ENCODE measurements around the gene ZDHHC3. TPM values are rescaled to one million over a fixed set of nuclear protein-coding genes. Genes with fewer than 3 reads are reported as not detected.

Gene ZDHHC3
- total RNA-seq, 1 experiment from 2014 or later = 58.0 TPM

DNA sequence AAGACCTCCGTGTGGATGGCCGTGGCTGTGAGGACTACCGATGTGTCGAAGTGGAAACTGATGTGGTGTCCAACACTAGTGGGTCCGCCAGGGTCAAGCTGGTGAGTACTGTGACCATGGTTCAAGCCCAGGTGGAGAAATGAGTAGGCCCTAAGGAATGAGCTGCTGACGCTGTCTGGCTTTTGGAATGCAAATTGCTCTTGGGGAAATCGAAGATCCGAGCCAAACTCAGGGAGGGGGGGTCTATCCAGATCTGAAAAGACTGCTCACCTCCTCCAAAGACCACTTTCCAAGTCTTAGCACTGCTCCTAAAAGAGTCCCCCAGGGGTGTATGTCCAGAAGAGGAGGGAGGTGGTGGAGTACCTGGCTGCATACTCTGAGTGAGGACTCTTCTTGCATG lies 13.2 kb upstream of the ZDHHC3 start:
- no peak for DNase-seq (ENCODE audit: low spot score)

DNA sequence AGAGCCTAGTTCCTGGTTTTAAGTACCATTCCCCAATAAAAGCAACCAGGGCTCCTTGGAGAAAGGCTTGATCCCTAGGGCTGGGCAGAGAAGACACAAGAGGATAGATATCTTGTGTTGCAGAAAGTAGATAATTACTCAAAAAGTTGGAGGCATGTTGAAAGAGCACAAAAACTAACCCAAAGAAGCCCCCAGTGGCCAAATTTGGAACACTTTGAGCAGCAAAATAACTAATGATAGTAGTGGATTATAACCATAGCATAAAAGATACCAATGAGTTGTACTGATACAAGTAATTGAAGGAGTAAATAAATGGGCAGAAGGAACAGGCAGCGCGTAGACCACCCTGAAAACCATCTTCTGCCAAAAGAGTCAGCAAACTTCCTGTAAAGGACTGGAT lies 12.1 kb upstream of the ZDHHC3 start:
- H3K36me3 Mint-ChIP-seq = peaks cover 62% of the 10 kb centered on the region
- POLR2A ChIA-PET = no interaction called here
- no peak for ATAC-seq

More for the DNA sequence above, 13.2 kb upstream of the ZDHHC3 start:
- H3K9me3 Mint-ChIP-seq = peaks cover 18% of the 10 kb centered on the region
- TF ChIP-seq ESRRA (CRISPR knock-in tag; IDR thresholded peaks at IDR 0.05; ENCODE audit: borderline replicate concordance) (no peak), SMAD4 (CRISPR knock-in tag; IDR thresholded peaks at IDR 0.05) (no peak), RORB (CRISPR knock-in tag; IDR thresholded peaks at IDR 0.05) (no peak), HMGA2 (CRISPR knock-in tag; IDR thresholded peaks at IDR 0.05) (no peak), IRF2 (CRISPR knock-in tag; IDR thresholded peaks at IDR 0.05; ENCODE audit: borderline replicate concordance, low read depth) (no peak), ATF2 (CRISPR knock-in tag; IDR thresholded peaks at IDR 0.05; ENCODE audit: borderline replicate concordance, low read depth) (no peak), CREM (CRISPR knock-in tag; IDR thresholded peaks at IDR 0.05) (no peak)
- TF ChIP-seq, protein P1, sequence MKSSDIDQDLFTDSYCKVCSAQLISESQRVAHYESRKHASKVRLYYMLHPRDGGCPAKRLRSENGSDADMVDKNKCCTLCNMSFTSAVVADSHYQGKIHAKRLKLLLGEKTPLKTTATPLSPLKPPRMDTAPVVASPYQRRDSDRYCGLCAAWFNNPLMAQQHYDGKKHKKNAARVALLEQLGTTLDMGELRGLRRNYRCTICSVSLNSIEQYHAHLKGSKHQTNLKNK (CRISPR knock-in tag; IDR thresholded peaks at IDR 0.05) = no peak
- POLR2A ChIA-PET = no interaction called here
- H3K36me3 Mint-ChIP-seq = peaks cover 57% of the 10 kb centered on the region
- H3K4me1 Mint-ChIP-seq = peaks cover 37% of the 10 kb centered on the region
- H3K27ac Mint-ChIP-seq = peak overlapping the region; percentile 36
- no peak overlapping the region for H3K4me3 Mint-ChIP-seq
- no peaks in the 10 kb centered on the region for H3K27me3 Mint-ChIP-seq (ENCODE audit: low read depth)
- CTCF ChIA-PET = interaction anchor here (1.3 kb wide), 1 partner anchor 12 kb away, joined by 4 read pairs; no protein-coding TSS in a partner anchor
- no peak for ATAC-seq

More for the DNA sequence above, 12.1 kb upstream of the ZDHHC3 start:
- H3K27ac Mint-ChIP-seq = no peak overlapping the region
- no peak overlapping the region for H3K4me3 Mint-ChIP-seq
- peaks cover 18% of the 10 kb centered on the region for H3K9me3 Mint-ChIP-seq
- H3K27me3 Mint-ChIP-seq (ENCODE audit: low read depth) = no peaks in the 10 kb centered on the region
- peaks cover 26% of the 10 kb centered on the region for H3K4me1 Mint-ChIP-seq
- TF ChIP-seq ZNF512 (CRISPR knock-in tag; IDR thresholded peaks at IDR 0.05; ENCODE audit: borderline replicate concordance) = no peak
- TF ChIP-seq ESRRA (CRISPR knock-in tag; IDR thresholded peaks at IDR 0.05; ENCODE audit: borderline replicate concordance) = no peak
- no peak for TF ChIP-seq HMGA2 (CRISPR knock-in tag; IDR thresholded peaks at IDR 0.05)
- no peak for TF ChIP-seq NR1H2 (CRISPR knock-in tag; IDR thresholded peaks at IDR 0.05)
- TF ChIP-seq GABPB1 (CRISPR knock-in tag; IDR thresholded peaks at IDR 0.05) = no peak
- no peak for TF ChIP-seq SP1 (CRISPR knock-in tag; conservative IDR thresholded peaks at IDR 0.05)
- TF ChIP-seq ZNF263 (CRISPR knock-in tag; IDR thresholded peaks at IDR 0.05; ENCODE audit: low read depth) = no peak
- TF ChIP-seq SMAD3 (CRISPR knock-in tag; IDR thresholded peaks at IDR 0.05; ENCODE audit: borderline replicate concordance) = no peak
- TF ChIP-seq ZBTB21 (CRISPR knock-in tag; IDR thresholded peaks at IDR 0.05; ENCODE audit: borderline replicate concordance) = no peak
- TF ChIP-seq OVOL2 (CRISPR knock-in tag; IDR thresholded peaks at IDR 0.05; ENCODE audit: borderline replicate concordance) = no peak
- TF ChIP-seq SOX15 (CRISPR knock-in tag; IDR thresholded peaks at IDR 0.05) = no peak
- TF ChIP-seq, protein P2, sequence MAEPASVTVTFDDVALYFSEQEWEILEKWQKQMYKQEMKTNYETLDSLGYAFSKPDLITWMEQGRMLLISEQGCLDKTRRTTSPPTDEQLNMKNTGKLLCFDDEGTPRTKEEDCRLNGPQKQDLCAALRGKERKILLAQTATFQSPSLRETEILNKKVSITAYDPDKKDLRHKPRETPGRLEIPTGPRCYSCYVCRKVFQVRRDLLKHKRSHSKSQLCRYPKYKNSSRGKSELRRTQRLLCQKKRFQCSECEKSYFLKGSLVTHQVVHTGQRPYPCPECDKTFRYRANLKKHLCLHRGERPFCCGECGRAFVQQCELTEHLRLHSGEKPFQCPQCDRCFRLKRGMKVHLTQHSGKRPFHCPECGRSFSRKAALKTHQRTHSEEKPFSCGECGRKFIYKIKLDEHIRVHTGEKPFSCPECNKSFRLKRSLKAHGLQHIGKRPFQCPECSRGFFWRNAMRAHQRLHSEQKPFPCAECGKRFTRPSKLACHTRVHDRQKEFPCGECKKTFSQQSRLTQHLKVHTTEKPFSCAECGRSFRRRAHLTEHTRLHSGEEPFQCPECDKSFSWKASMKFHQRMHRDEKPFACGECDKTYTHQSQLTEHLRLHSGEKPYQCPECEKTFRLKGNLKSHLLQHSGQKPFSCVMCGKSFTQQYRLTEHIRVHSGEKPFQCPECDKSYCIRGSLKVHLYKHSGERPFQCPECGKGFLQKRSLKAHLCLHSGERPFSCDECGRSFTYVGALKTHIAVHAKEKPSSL (CRISPR knock-in tag; conservative IDR thresholded peaks at IDR 0.05) = no peak
- TF ChIP-seq, protein P3, sequence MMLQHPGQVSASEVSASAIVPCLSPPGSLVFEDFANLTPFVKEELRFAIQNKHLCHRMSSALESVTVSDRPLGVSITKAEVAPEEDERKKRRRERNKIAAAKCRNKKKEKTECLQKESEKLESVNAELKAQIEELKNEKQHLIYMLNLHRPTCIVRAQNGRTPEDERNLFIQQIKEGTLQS (CRISPR knock-in tag; conservative IDR thresholded peaks at IDR 0.05) = no peak
- TF ChIP-seq ZNF671 (CRISPR knock-in tag; IDR thresholded peaks at IDR 0.05) = no peak
- TF ChIP-seq RELA (CRISPR knock-in tag; IDR thresholded peaks at IDR 0.05; ENCODE audit: borderline replicate concordance) = no peak
- no peak for TF ChIP-seq ETV6 (CRISPR knock-in tag; IDR thresholded peaks at IDR 0.05)
- TF ChIP-seq, protein P4, sequence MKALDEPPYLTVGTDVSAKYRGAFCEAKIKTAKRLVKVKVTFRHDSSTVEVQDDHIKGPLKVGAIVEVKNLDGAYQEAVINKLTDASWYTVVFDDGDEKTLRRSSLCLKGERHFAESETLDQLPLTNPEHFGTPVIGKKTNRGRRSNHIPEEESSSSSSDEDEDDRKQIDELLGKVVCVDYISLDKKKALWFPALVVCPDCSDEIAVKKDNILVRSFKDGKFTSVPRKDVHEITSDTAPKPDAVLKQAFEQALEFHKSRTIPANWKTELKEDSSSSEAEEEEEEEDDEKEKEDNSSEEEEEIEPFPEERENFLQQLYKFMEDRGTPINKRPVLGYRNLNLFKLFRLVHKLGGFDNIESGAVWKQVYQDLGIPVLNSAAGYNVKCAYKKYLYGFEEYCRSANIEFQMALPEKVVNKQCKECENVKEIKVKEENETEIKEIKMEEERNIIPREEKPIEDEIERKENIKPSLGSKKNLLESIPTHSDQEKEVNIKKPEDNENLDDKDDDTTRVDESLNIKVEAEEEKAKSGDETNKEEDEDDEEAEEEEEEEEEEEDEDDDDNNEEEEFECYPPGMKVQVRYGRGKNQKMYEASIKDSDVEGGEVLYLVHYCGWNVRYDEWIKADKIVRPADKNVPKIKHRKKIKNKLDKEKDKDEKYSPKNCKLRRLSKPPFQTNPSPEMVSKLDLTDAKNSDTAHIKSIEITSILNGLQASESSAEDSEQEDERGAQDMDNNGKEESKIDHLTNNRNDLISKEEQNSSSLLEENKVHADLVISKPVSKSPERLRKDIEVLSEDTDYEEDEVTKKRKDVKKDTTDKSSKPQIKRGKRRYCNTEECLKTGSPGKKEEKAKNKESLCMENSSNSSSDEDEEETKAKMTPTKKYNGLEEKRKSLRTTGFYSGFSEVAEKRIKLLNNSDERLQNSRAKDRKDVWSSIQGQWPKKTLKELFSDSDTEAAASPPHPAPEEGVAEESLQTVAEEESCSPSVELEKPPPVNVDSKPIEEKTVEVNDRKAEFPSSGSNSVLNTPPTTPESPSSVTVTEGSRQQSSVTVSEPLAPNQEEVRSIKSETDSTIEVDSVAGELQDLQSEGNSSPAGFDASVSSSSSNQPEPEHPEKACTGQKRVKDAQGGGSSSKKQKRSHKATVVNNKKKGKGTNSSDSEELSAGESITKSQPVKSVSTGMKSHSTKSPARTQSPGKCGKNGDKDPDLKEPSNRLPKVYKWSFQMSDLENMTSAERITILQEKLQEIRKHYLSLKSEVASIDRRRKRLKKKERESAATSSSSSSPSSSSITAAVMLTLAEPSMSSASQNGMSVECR (CRISPR knock-in tag; IDR thresholded peaks at IDR 0.05; ENCODE audit: borderline replicate concordance) = no peak
- CTCF ChIA-PET = interaction anchor here (0.6 to 1.7 kb wide), 3 partner anchors 11 to 16 kb away, joined by 3 to 9 read pairs (median 4); partner anchors contain the start of genes EXOSC7 and ZDHHC3
- no peak for DNase-seq (ENCODE audit: low spot score)
